Ovary (tissue), 9 donors: ENCODE measurements around the gene ASPA. TPM values are rescaled to one million over a fixed set of nuclear protein-coding genes. Genes with fewer than 3 reads are reported as not detected.

Experiments
- DNase-seq, 5 donors: peaks; one replicate each; pipeline ENCODE4 v3.0.0-alpha.2; 2019 to 2020
- H3K27ac ChIP-seq, 2 donors: fragments of 200-600 bp; one replicate each; pipeline versions ENCODE4 v1.5.1 to v1.8.0; 2019 to 2022
- H3K27me3 ChIP-seq: fragments of 200-600 bp; one replicate; pipeline ENCODE4 v1.8.0; 2022
- H3K36me3 ChIP-seq: fragments of 200-600 bp; sonication (generic); one replicate; pipeline ENCODE4 v1.5.1; 2019
- H3K4me1 ChIP-seq: one replicate; pipeline ENCODE4 v1.8.1; 2013; ENCODE audit warnings: mild to moderate bottlenecking, moderate library complexity; ENCODE audit not compliant: insufficient read depth
- H3K4me3 ChIP-seq: fragments of 200-600 bp; sonication (generic); one replicate; pipeline ENCODE4 v1.5.1; 2017
- H3K9me3 ChIP-seq, 2 donors: fragments of 200-600 bp in 1 of 2; sonication (generic) in 1 of 2; one replicate each; pipeline versions ENCODE4 v1.5.1 to v1.8.1; 2013 to 2019; ENCODE audit warnings: mild to moderate bottlenecking in 1 of 2, moderate library complexity in 1 of 2
- CTCF ChIP-seq, 3 donors: fragments of 450-650 bp in 2 of 3; fragments of 200-600 bp in 1 of 3; IDR thresholded peaks; one replicate each; pipeline versions ENCODE4 v1.5.1 to v1.8.0; 2016 to 2022; ENCODE audit warnings: antibody characterized with exemption in 3 of 3, mild to moderate bottlenecking in 1 of 3
- EP300 ChIP-seq: sonication (generic); formaldehyde crosslinking; IDR thresholded peaks from one replicate; pipeline ENCODE4 v1.6.1; 2017; ENCODE audit warnings: antibody characterized with exemption
- POLR2A ChIP-seq: fragments of 450-650 bp; IDR thresholded peaks from one replicate; pipeline ENCODE4 v1.6.1; 2017; ENCODE audit warnings: antibody characterized with exemption, mild to moderate bottlenecking, moderate library complexity
- WGBS, 3 donors: extraction: QIAGEN DNeasy Blood & Tissue Kit in 1 of 3; methylation state at CpG; one replicate each; pipeline versions ENCODE4 v1.1.5 to v1.1.7; 2013 to 2017; 5-methylcytosine and 5-hydroxymethylcytosine counted together
- intact Hi-C, 4 donors: fragments of 100-400 bp; cut with DNase I; formaldehyde crosslinking; loops; one replicate each; pipeline versions ENCODE4 v1.11.0 to v1.15.1; 2022 to 2023
- polyA plus RNA-seq, 2 donors: library from polyadenylated mRNA; stranded (reverse); fragments of 200-250 nt in 1 of 2; fragments of 350-450 nt in 1 of 2; fragmentation: Illumina TruSeq in 1 of 2; extraction: RNeasy Lipid Tissue Mini Kit (QIAGEN cat#74804) in 1 of 2; gene quantifications; one replicate each; pipeline ENCODE4 v1.2.3, GENCODE V29; 2013 to 2014
- total RNA-seq, 7 donors: library from RNA; depleted of rRNA in 2 of 7; stranded (reverse); fragments of >200 nt in 2 of 7; fragmentation: NEBNext Ultra II Directional in 3 of 7; extraction: Animal tissue kit (Norgen Biotek cat#: 25700) in 3 of 7; gene quantifications; one replicate each; pipeline versions ENCODE4 v1.1.0 to v1.2.4, GENCODE V29; 2016 to 2023
- donor health status: DM: no; HTN: no; CAD: no; lungs with moderate emphysema.
- donor health status: DM: no; HTN: no; CAD: no.
- donor health status: Bipolar disorder and iron deficiency.
- donor health status: DM: yes; HTN: yes; CAD: no.
- donor health status: DM: no; HTN: no; CAD: no.
- donor health status: DM: yes; HTN: yes; CAD: no.

Gene ASPA
- total and polyA plus RNA-seq, 9 donors: 0.46 to 10.3 (median 2.9) TPM

GRCh38 chr17:3479988-3480387 lies 4.2 kb downstream of the ASPA start:
- Histone ChIP-seq H3K36me3 (no peaks in the 10 kb centered on the region), H3K4me3 (no peak overlapping the region), H3K4me1 (peaks cover 1% of the 10 kb centered on the region), H3K9me3 (no peaks in the 10 kb centered on the region), H3K27ac (no peak overlapping the region), H3K27me3 (no peaks in the 10 kb centered on the region)
- 88 to 98% (median 89%) methylated on average over 3 of the region's 3 CpGs for WGBS, 3 donors
- intact Hi-C loops: no loop called here
- no peak for DNase-seq
- TF ChIP-seq CTCF (IDR thresholded peaks at IDR 0.05) (no peak), EP300 (no peak), POLR2A (no peak)

GRCh38 chr17:3482852-3483251 lies 7.1 kb downstream of the ASPA start:
- Histone ChIP-seq H3K9me3 (no peaks in the 10 kb centered on the region), H3K4me3 (no peak overlapping the region), H3K36me3 (no peaks in the 10 kb centered on the region), H3K27ac (no peak overlapping the region), H3K4me1 (no peaks in the 10 kb centered on the region), H3K27me3 (no peaks in the 10 kb centered on the region)
- no peak for DNase-seq
- 52 to 77% (median 61%) methylated on average over 3 of the region's 3 CpGs for WGBS, 3 donors
- intact Hi-C loops: no loop called here
- TF ChIP-seq CTCF (IDR thresholded peaks at IDR 0.05) (no peak), POLR2A (no peak), EP300 (no peak)

- TF ChIP-seq CTCF (IDR thresholded peaks at IDR 0.05) (no peak), EP300 (no peak), POLR2A (no peak)
- Histone ChIP-seq H3K36me3 (no peaks in the 10 kb centered on the region), H3K4me1 (no peaks in the 10 kb centered on the region), H3K4me3 (no peak overlapping the region), H3K27me3 (no peaks in the 10 kb centered on the region), H3K27ac (no peak overlapping the region), H3K9me3 (no peaks in the 10 kb centered on the region)
- DNase-seq: no peak
- intact Hi-C loops: no loop called here
- WGBS, 3 donors: 85 to 94% (median 89%) methylated on average over 8 of the region's 8 CpGs
These were observed 9.8 kb downstream of the ASPA start for GRCh38 chr17:3485481-3486068.

- Histone ChIP-seq H3K27ac (no peak overlapping the region), H3K9me3 (no peaks in the 10 kb centered on the region), H3K4me3 (no peak overlapping the region), H3K4me1 (no peaks in the 10 kb centered on the region), H3K27me3 (no peaks in the 10 kb centered on the region), H3K36me3 (no peaks in the 10 kb centered on the region)
- WGBS, 3 donors: 83 to 88% (median 85%) methylated on average over 7 of the region's 7 CpGs
- TF ChIP-seq CTCF (IDR thresholded peaks at IDR 0.05): no peak
- TF ChIP-seq POLR2A: no peak
- no peak for TF ChIP-seq EP300
- no peak for DNase-seq
- intact Hi-C loops: no loop called here
These were observed 21.3 kb downstream of the ASPA start for GRCh38 chr17:3497101-3497500.
